Measurements from ENCODE around the gene CSRP1.

DNA sequence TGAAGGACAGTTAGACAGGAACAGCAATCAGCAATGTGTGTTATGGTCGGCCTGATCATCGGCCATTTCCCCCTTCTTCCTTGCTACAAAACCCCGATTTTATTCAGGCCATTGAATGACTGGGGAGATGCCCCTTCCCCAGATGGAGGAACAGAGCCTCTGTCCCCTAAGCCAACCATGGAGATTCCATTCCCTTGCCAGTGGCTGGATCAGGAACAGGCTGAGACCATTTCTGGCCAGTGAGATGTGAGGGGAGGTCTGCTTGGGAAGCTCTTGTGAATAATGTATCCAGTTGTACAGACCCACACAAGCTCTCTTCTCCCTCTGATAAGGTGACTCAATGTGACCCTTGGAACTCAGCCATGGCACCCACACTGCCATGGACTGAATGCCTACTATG is 7.7 kb downstream of the CSRP1 start:
- TF ChIP-seq CTCF (IDR thresholded peaks at IDR 0.05 in 4 of 5, conservative IDR thresholded peaks at IDR 0.05 in 1 of 5) (no peak), POLR2A (IDR thresholded peaks at IDR 0.05) (no peak)

All from gastrocnemius medialis (tissue), 4 donors.